WI38 (cell line): ENCODE data around the gene KLF7.

ENCODE experiments used
- H3K4me3 ChIP-seq: 2 replicates; pipeline ENCODE4 v1.5.1; 2011; ENCODE audit warnings: low read depth, mild to moderate bottlenecking, control low read depth, low read length
- TF ChIP-seq, protein P1 (sequence below): IDR thresholded peaks from 2 replicates; pipeline ENCODE4 v1.5.1; 2012; ENCODE audit warnings: low read depth, mild to moderate bottlenecking, control low read depth, low read length

KLF7 gene

GRCh38 chr2:207165121-207166038 lies at the start of gene KLF7:
KLF7 (minus strand) TSS chr2:207165948; CDS start chr2:207165568, 380 bp downstream.
- peak within 1 kb of the TSS; percentile 81 for H3K4me3 ChIP-seq
- TF ChIP-seq, protein P1, sequence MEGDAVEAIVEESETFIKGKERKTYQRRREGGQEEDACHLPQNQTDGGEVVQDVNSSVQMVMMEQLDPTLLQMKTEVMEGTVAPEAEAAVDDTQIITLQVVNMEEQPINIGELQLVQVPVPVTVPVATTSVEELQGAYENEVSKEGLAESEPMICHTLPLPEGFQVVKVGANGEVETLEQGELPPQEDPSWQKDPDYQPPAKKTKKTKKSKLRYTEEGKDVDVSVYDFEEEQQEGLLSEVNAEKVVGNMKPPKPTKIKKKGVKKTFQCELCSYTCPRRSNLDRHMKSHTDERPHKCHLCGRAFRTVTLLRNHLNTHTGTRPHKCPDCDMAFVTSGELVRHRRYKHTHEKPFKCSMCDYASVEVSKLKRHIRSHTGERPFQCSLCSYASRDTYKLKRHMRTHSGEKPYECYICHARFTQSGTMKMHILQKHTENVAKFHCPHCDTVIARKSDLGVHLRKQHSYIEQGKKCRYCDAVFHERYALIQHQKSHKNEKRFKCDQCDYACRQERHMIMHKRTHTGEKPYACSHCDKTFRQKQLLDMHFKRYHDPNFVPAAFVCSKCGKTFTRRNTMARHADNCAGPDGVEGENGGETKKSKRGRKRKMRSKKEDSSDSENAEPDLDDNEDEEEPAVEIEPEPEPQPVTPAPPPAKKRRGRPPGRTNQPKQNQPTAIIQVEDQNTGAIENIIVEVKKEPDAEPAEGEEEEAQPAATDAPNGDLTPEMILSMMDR, result no peak

DNA sequence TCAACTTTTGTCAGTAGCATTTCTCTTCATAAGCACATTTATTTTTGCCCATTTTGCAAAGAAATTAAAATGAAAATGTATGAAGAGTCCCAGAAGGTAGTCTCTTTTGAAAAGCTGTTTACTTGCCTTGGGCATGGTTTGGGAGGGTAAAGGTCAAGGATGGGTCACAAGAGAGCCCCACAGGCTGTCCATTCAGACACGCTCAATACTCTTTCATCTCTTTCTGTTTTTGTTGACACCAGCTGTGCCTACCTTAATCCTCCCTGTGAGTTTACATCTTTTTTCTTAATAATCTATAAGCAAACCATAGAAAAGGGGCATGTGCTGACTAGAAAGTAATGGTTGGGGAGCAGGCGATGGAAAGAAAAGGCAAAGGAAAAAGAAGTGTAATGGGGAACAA lies 49.6 kb upstream of the KLF7 start:
- H3K4me3 ChIP-seq, result no peak overlapping the region
- TF ChIP-seq, protein P1, result no peak

DNA sequence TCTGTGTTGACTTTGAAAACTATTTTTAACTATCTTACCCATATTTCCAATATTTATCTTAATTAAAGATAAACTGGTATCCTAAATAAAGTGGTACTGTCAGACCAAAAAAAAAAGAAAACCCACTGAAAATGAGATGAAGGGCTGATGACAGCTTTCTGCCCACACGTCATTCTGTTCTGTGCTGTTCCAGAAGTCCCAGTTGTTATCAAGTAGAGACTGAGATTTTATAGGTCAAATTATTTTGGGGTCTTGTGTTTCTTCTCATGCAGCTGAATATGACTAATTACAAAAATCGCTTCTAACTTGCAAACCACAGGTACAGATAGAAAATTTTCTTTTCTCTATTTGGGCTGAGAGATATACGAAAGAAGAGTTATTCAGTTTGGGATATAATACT lies 48.7 kb upstream of the KLF7 start:
- TF ChIP-seq, protein P1, result no peak
- no peak overlapping the region for H3K4me3 ChIP-seq

DNA sequence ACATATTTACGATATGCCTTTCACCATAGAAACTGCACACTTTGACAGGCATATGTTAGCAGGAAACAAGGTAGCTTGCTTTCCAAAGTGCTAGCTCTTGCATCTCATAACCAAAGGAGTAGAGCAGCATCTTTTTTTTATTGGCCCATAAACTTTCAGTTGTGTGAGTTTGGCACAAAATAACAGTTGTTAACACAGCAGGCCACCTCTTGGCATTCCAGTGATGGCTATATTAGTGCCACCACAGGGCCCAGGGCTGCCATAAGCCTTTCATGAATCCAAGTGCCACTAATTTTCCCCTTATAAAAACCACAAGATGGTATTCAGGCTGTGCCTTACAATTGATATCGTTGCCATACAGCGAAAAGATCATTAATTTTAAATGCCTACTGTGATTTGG lies 40.3 kb upstream of the KLF7 start:
- TF ChIP-seq, protein P1, result no peak
- H3K4me3 ChIP-seq, result no peak overlapping the region

GRCh38 chr2:207205173-207205957 lies 39.6 kb upstream of the KLF7 start:
- H3K4me3 ChIP-seq, result no peak overlapping the region
- TF ChIP-seq, protein P1, result no peak

- no peak overlapping the region for H3K4me3 ChIP-seq
- TF ChIP-seq, protein P1, result no peak
These were observed 37.3 kb upstream of the KLF7 start for GRCh38 chr2:207203056-207203455.

- TF ChIP-seq, protein P1, result no peak
- no peak overlapping the region for H3K4me3 ChIP-seq
These were observed 36.9 kb upstream of the KLF7 start for GRCh38 chr2:207202645-207203044.
